GM12878 (cell line): ENCODE measurements around the gene PTPRN2. TPM values are rescaled to one million over a fixed set of nuclear protein-coding genes. Genes with fewer than 3 reads are reported as not detected.

Source experiments
- ATAC-seq: fragments of 200-7000 bp; cut with Tn5 transposase; 3 replicates; pipeline ENCODE4 v1.9.1; 2020; ENCODE audit warnings: mild to moderate bottlenecking, moderate library complexity
- BruUV-seq: library from RNA; stranded (reverse); fragments of 400-500 nt; replicated peaks from 2 replicates; lab custom pipeline; 2021; lab: Mats Ljungman, UMichigan
- CTCF ChIA-PET: fragments of 300-600 bp; sonication (Branson Sonifier 250); formaldehyde crosslinking; extraction: SDS; loops from one replicate; lab custom pipeline; 2021; ENCODE audit warnings: inconsistent platforms; lab: Yijun Ruan, JAX
- POLR2A ChIA-PET: fragments of 350-600 bp; formaldehyde crosslinking; extraction: SDS; loops from one replicate; lab custom pipeline; 2021; ENCODE audit warnings: inconsistent platforms; lab: Charles Lee
- RAD21 ChIA-PET: fragments of 300-600 bp; sonication (Branson Sonifier 250); formaldehyde crosslinking; loops from one replicate; lab custom pipeline; 2023; ENCODE audit warnings: antibody characterized with exemption; ENCODE audit not compliant: unreplicated experiment; lab: Charles Lee
- SMC1A ChIA-PET: fragments of 300-600 bp; sonication (Branson Sonifier 250); formaldehyde crosslinking; loops from one replicate; lab custom pipeline; 2023; ENCODE audit not compliant: unreplicated experiment, uncharacterized antibody; lab: Charles Lee
- DNase-seq: peaks from one replicate; pipeline ENCODE4 v3.0.0-alpha.2; 2011; ENCODE audit warnings: low read depth, low spot score
- FAIRE-seq: peaks from 3 replicates; lab custom pipeline; 2011; peaks lifted over from hg19 to GRCh38; lab: Jason Lieb, UNC
- H2AFZ ChIP-seq: 2 replicates; pipeline ENCODE4 v1.6.0; 2011; ENCODE audit warnings: low read depth, low read length, control low read depth; ENCODE audit not compliant: control insufficient read depth
- H3K27ac ChIP-seq: 2 replicates; pipeline ENCODE4 v1.5.1; 2011; ENCODE audit warnings: control low read depth; ENCODE audit not compliant: control insufficient read depth, insufficient read depth
- H3K27me3 ChIP-seq, 2 experiments: replicated peaks in 1 of 2; 2 replicates each; pipeline versions ENCODE4 v1.6.0 to v1.6.1; 2011; ENCODE audit warnings: low read length in 1 of 2; ENCODE audit not compliant: control insufficient read depth in 2 of 2, insufficient read depth in 2 of 2
- H3K36me3 ChIP-seq, 2 experiments: 2 replicates each; pipeline ENCODE4 v1.5.1; 2011; ENCODE audit warnings: low read length in 1 of 2; ENCODE audit not compliant: control insufficient read depth in 2 of 2, insufficient read depth in 2 of 2
- H3K4me1 ChIP-seq: 2 replicates; pipeline ENCODE4 v1.6.1; 2011; ENCODE audit warnings: mild to moderate bottlenecking, low read length, moderate library complexity, mixed read lengths; ENCODE audit not compliant: control insufficient read depth, insufficient read depth
- H3K4me2 ChIP-seq: 2 replicates; pipeline ENCODE4 v1.6.0; 2011; ENCODE audit warnings: control low read depth; ENCODE audit not compliant: control insufficient read depth, insufficient read depth
- H3K4me3 ChIP-seq: fragments of 200-600 bp; sonication (generic); 2 replicates; pipeline ENCODE4 v1.5.1; 2016
- H3K79me2 ChIP-seq: 2 replicates; pipeline ENCODE4 v1.6.0; 2011; ENCODE audit warnings: low read length; ENCODE audit not compliant: control insufficient read depth, insufficient read depth
- H3K9ac ChIP-seq: 2 replicates; pipeline ENCODE4 v1.8.0; 2011; ENCODE audit warnings: low read length, control low read depth, mixed read lengths; ENCODE audit not compliant: control insufficient read depth, insufficient read depth
- H3K9me3 ChIP-seq: replicated peaks from 3 replicates; pipeline ENCODE4 v1.5.1; 2011; ENCODE audit warnings: mild to moderate bottlenecking, low read length; ENCODE audit not compliant: control insufficient read depth, insufficient read depth
- H4K20me1 ChIP-seq: 2 replicates; pipeline ENCODE4 v1.6.0; 2011; ENCODE audit not compliant: control insufficient read depth, insufficient read depth
- BCL11A ChIP-seq: IDR thresholded peaks from 2 replicates; pipeline ENCODE4 v1.6.1; 2011; ENCODE audit warnings: low read depth, low read length
- CBX3 ChIP-seq: fragments of 200-600 bp; sonication (generic); IDR thresholded peaks from 2 replicates; pipeline ENCODE4 v1.6.1; 2016; ENCODE audit warnings: low read depth, borderline replicate concordance
- CREM ChIP-seq: IDR thresholded peaks from 2 replicates; pipeline ENCODE4 v1.6.1; 2014; ENCODE audit warnings: antibody characterized with exemption, low read depth
- EED ChIP-seq: sonication (generic); IDR thresholded peaks from 2 replicates; pipeline ENCODE4 v1.6.1; 2016; ENCODE audit warnings: antibody characterized with exemption, low read depth
- IKZF1 ChIP-seq: fragments of 450-650 bp; conservative IDR thresholded peaks from 2 replicates; pipeline ENCODE4 v1.6.1; 2017; ENCODE audit warnings: antibody characterized with exemption, mild to moderate bottlenecking
- KAT2A ChIP-seq: conservative IDR thresholded peaks from 2 replicates; pipeline ENCODE4 v1.6.1; 2011; ENCODE audit warnings: low read depth, low read length; ENCODE audit not compliant: control insufficient read depth
- MYB ChIP-seq: fragments of 150-350 bp; IDR thresholded peaks from 2 replicates; pipeline ENCODE4 v1.6.1; 2014; ENCODE audit warnings: mild to moderate bottlenecking, low read depth, low read length, borderline replicate concordance
- PAX5 ChIP-seq: IDR thresholded peaks from 2 replicates; pipeline ENCODE4 v1.6.1; 2011; ENCODE audit warnings: low read depth, low read length, borderline replicate concordance
- POLR2AphosphoS5 ChIP-seq: IDR thresholded peaks from 2 replicates; pipeline ENCODE4 v1.6.1; 2011; ENCODE audit warnings: mild to moderate bottlenecking, low read length, inconsistent platforms
- RUNX3 ChIP-seq: IDR thresholded peaks from 2 replicates; pipeline ENCODE4 v1.6.1; 2012; ENCODE audit warnings: low read length, inconsistent platforms
- SIX5 ChIP-seq: IDR thresholded peaks from 2 replicates; pipeline ENCODE4 v1.6.1; 2011; ENCODE audit warnings: mild to moderate bottlenecking, low read depth, low read length, moderate library complexity; ENCODE audit not compliant: severe bottlenecking
- SMAD5 ChIP-seq: IDR thresholded peaks from 2 replicates; pipeline ENCODE4 v1.6.1; 2016; ENCODE audit warnings: antibody characterized with exemption, low read depth
- SMARCA5 ChIP-seq: fragments of 450-650 bp; IDR thresholded peaks from 2 replicates; pipeline ENCODE4 v1.6.1; 2017; ENCODE audit warnings: mild to moderate bottlenecking
- SMC3 ChIP-seq: IDR thresholded peaks from 2 replicates; pipeline ENCODE4 v1.6.1; 2011; ENCODE audit warnings: low read length, improper control_type of control experiment, borderline replicate concordance
- STAT1 ChIP-seq: fragments of 450-650 bp; conservative IDR thresholded peaks from 2 replicates; pipeline ENCODE4 v1.6.1; 2014; ENCODE audit warnings: antibody characterized with exemption, mild to moderate bottlenecking
- STAT3 ChIP-seq: IDR thresholded peaks from 2 replicates; pipeline ENCODE4 v1.6.1; 2011; ENCODE audit warnings: low read depth, low read length, improper control_type of control experiment
- TCF12 ChIP-seq: IDR thresholded peaks from 2 replicates; pipeline ENCODE4 v1.6.1; 2011; ENCODE audit warnings: low read depth, mild to moderate bottlenecking, low read length
- YY1 ChIP-seq: IDR thresholded peaks from 2 replicates; pipeline ENCODE4 v1.6.1; 2011; ENCODE audit warnings: low read depth, mild to moderate bottlenecking, low read length
- ZNF274 ChIP-seq: IDR thresholded peaks from one replicate; pipeline ENCODE4 v1.8.0; 2011; ENCODE audit not compliant: insufficient read length, insufficient read depth
- WGBS: methylation state at CpG from one replicate; pipeline ENCODE4 v1.1.6; 2016; ENCODE audit warnings: low lambda C conversion rate; ENCODE audit not compliant: insufficient replicate concordance, insufficient coverage; ENCODE audit errors: missing lambda C conversion rate; 5-methylcytosine and 5-hydroxymethylcytosine counted together
- in situ Hi-C: fragments of 300-500 bp; cut with MboI; formaldehyde crosslinking; loops from 9 replicates; pipeline ENCODE4 v1.14.3; 2018; ENCODE audit warnings: mixed read lengths
- intact Hi-C: fragments of 100-400 bp; cut with micrococcal nuclease; formaldehyde crosslinking; loops from one replicate; pipeline ENCODE4 v1.14.2; 2022; ENCODE audit not compliant: unreplicated experiment
- polyA plus RNA-seq, 11 experiments: library from polyadenylated mRNA; depleted of rRNA in 4 of 11; unstranded in 6 of 11; stranded (reverse) in 5 of 11; fragments of >200 nt; fragmentation: Nextera tagmentation in 4 of 11; fragmentation: Illumina TruSeq in 1 of 11; extraction: Ambion mirVana in 4 of 11; extraction: Trizol in 1 of 11; gene quantifications; 1 replicate in 1 of 11; 2 replicates in 10 of 11; pipeline versions ENCODE4 v1.2.1 to v1.2.3, GENCODE V29; 2011 to 2016; ENCODE audit warnings: inconsistent platforms in 2 of 11, missing spikeins in 2 of 11, low read depth in 1 of 11
- total RNA-seq, 4 experiments: library from RNA; depleted of rRNA in 3 of 4; stranded (reverse); fragments of >200 nt in 3 of 4; fragmentation: Illumina TruSeq in 1 of 4; extraction: Trizol in 1 of 4; gene quantifications; 2 replicates each; pipeline versions ENCODE4 v1.2.1 to v1.2.3, GENCODE V29; 2013 to 2021

Gene PTPRN2
- total and polyA plus RNA-seq, 10 of the 15 experiments (the other 5 are each of a cell fraction or from before 2014, with no cell fraction given) = 5.4 TPM; not detected in 9

DNA sequence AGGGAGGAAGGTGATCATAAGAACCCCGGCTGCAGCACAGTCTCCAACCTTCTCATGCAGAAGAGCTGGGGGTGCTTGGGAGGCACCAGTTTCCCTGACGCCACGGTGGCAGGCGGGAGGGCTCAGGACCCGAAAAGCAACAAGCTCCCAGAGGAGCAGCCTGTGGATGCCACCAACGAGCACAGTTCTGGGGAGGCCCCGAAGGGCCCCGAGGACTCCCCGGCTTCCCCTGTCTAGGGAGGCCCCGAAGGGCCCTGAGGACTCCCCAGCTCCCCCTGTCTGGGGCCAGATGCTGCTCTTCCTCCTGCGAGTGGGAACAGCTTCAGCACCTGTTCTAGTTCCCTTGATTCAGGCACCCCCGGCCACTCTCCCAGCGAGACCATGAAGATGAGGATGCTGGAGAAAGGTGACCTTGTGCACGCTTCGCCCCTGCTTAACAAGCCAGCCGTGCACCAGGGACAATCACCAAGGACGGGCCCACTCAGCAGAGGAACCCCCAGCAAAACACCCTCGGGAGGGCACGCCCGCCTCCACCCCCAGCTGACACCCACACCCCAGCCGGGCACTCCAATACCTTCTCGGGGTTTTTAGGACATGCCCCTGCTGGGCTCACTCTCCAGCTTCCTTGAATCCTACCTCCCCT is 112.5 kb downstream of the PTPRN2 start:
- Histone ChIP-seq H3K79me2 (no peaks in the 10 kb centered on the region), H2AFZ (no peak overlapping the region), H3K27ac (no peak overlapping the region), H3K36me3 (no peaks in the 10 kb centered on the region), H4K20me1 (no peaks in the 10 kb centered on the region), H3K4me1 (no peaks in the 10 kb centered on the region), H3K9me3 (no peaks in the 10 kb centered on the region; the same call in 2 of the 3 replicates), H3K4me2 (no peak overlapping the region), H3K4me3 (no peak overlapping the region), H3K27me3 (no peaks in the 10 kb centered on the region), H3K9ac (no peak overlapping the region)
- SMC1A ChIA-PET = no interaction called here
- intact Hi-C loops = no loop called here
- in situ Hi-C loops = no loop called here
- FAIRE-seq (no peak), DNase-seq (no peak), ATAC-seq (no peak)
- RAD21 ChIA-PET = no interaction called here
- no peak for TF ChIP-seq YY1
- TF ChIP-seq KAT2A = no peak
- TF ChIP-seq RUNX3 = no peak
- no peak for TF ChIP-seq STAT3
- TF ChIP-seq ZNF274 = no peak
- TF ChIP-seq EED = no peak
- no peak for TF ChIP-seq STAT1
- TF ChIP-seq IKZF1 = no peak
- POLR2A ChIA-PET = no interaction called here
- CTCF ChIA-PET = no interaction called here
- BruUV-seq = no TSS peak
- WGBS = 47% methylated on average over 15 of the region's 22 CpGs

DNA sequence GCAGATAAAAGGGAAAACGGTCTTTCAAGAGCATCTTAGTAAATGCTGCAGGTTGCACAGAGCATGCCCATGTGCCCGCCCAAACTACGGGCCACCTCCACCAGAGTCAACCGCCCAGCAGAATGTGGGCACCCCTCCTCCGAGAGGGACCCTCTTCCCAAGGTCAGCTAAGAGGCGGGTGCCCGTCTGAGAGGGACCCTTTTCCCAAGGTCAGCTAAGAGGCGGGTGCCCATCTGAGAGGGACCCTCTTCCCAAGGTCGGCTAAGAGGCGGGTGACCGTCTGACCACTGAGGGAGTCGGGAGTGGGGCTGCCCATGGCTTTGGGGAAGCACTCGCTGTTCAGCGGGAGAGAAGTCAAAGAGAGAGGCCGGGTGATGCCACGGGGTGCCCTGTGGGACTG is 113.1 kb downstream of the PTPRN2 start:
- Histone ChIP-seq H3K4me2 (no peak overlapping the region), H3K27me3 (no peaks in the 10 kb centered on the region), H3K27ac (no peak overlapping the region), H4K20me1 (no peaks in the 10 kb centered on the region), H3K9me3 (no peaks in the 10 kb centered on the region; the same call in 2 of the 3 replicates), H2AFZ (no peak overlapping the region), H3K4me3 (no peak overlapping the region), H3K4me1 (no peaks in the 10 kb centered on the region), H3K9ac (no peak overlapping the region), H3K79me2 (no peaks in the 10 kb centered on the region), H3K36me3 (no peaks in the 10 kb centered on the region)
- ChIA-PET RAD21 (no interaction called here), POLR2A (no interaction called here), CTCF (no interaction called here), SMC1A (no interaction called here)
- BruUV-seq = no TSS peak
- FAIRE-seq = no peak
- intact Hi-C loops = no loop called here
- in situ Hi-C loops = no loop called here
- 53% methylated on average over 15 of the region's 16 CpGs for WGBS
- DNase-seq = no peak
- no peak for ATAC-seq
- TF ChIP-seq BCL11A (no peak), MYB (no peak), CBX3 (no peak), EED (no peak), POLR2AphosphoS5 (no peak), SIX5 (no peak), TCF12 (no peak), RUNX3 (no peak), SMAD5 (no peak), CREM (no peak), SMARCA5 (no peak), SMC3 (no peak), PAX5 (no peak)
